ENCODE data around the gene XRN2. TPM values are rescaled to one million over a fixed set of nuclear protein-coding genes. Genes with fewer than 3 reads are reported as not detected.
"Not testable (repeated sequence)": the region's sequence is repeated elsewhere in the genome, so short reads cannot be mapped to it uniquely, and the experiment has no call there.

Gene XRN2
- total RNA-seq, 2 donors from 2014 or later, result 39.0 to 41.8 TPM

DNA sequence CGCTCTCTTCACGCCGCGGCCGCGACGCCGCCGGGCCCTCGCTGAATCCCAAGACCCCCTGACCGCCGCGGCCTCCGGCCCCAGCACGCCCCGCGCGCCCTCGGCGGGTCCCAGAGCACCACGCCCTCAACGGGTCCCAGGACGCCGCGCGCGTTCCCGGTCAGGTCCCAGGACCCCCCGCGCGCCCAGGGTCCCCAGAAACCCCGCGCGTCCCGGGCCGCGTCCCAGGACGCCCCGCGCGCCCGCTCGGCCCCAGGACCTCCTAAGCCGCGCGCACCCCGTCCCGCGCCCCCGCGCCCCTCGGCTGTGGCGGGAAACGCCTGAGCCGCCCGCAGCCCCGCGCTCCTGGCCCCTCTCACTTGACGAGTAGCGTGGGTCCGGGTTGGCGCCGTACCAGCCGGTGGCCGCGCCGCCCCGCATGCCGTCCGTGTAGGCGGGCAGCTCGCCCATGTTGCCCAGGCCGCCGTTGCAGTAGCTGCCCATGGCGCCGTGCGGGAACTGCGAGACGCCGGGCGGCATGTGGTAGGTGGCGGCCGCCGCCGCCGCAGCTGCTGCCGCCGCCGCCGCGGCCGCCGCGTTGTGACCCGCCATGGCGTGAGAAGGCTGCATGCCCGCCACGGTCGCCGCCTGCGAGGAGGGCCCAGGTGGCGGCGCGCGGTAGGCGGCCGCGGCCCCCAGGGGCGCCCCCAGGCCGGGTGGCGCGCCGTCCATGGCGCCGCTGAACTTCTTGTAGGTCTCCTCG is 93.6 kb downstream of the XRN2 start:
- TF ChIP-seq CTCF (IDR thresholded peaks at IDR 0.05), result no peak
- Histone ChIP-seq H3K36me3 (no peaks in the 10 kb centered on the region), H3K27ac (no peak overlapping the region), H3K4me3 (peak overlapping the region; percentile 14), H3K4me1 (peaks cover 4% of the 10 kb centered on the region), H3K9ac (ENCODE audit: low read depth in 2 of 2, low read length in 2 of 2) (no peak overlapping the region), H3K27me3 (peaks cover 78% of the 10 kb centered on the region), H3K9me3 (no peaks in the 10 kb centered on the region)
- intact Hi-C loops (cut with DNase I), result no loop called here
- DNase-seq, result no peak

DNA sequence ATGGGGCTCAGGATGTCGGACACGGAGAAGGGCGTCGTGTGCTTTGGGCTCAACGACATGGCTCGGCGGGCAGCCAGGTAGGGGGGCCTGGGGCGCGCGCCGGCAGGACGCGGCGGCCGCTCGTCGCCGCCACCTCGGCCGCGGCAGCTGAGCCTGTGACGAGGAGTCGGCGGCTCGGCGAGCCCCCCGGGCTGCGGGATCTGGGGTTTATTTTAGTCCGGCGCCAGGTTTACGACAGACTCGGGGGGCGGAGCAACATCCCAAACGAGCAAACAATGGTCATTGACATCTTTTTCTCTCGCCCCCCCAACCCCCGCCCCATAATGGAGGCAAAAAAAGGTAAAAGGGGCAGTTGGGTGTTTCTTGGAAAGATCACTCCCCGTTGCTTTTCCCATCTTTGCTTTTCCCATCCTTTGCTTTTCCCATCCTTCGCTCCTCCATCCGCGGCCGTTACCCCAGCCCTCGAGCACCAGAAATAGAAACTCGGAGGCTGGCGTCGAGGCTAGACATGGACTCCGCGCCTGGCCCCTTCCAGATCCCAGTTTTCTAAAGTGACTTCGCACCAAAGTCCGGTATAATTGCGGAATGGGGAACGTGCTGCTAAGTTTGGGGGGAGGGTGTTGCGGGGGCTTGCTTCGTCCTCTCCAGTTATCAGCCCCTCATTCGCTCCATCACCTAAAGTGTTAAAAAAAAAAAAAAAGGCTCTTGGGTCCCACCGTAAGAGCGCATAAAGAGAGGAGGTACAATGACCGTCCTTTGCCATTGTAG is 94.4 kb downstream of the XRN2 start, which contains the start of gene NKX2-4:
TSS of gene NKX2-4 (minus strand) at position 186 of the 768 bp plus-strand sequence. CDS start at position 59, 127 bp downstream.
- peak within 1 kb of the TSS; percentile 14 for H3K4me3 ChIP-seq
- no peaks in the 10 kb centered on the region for H3K36me3 ChIP-seq
- no peaks in the 10 kb centered on the region for H3K9me3 ChIP-seq
- TF ChIP-seq CTCF (IDR thresholded peaks at IDR 0.05), result no peak
- no peak for DNase-seq
- peaks cover 4% of the 10 kb centered on the region for H3K4me1 ChIP-seq
- peaks cover 71% of the 10 kb centered on the region for H3K27me3 ChIP-seq
- H3K9ac ChIP-seq (ENCODE audit: low read depth in 2 of 2, low read length in 2 of 2), result no peak within 1 kb of the TSS
- no peak within 1 kb of the TSS for H3K27ac ChIP-seq
- intact Hi-C loops (cut with DNase I), result no loop called here

DNA sequence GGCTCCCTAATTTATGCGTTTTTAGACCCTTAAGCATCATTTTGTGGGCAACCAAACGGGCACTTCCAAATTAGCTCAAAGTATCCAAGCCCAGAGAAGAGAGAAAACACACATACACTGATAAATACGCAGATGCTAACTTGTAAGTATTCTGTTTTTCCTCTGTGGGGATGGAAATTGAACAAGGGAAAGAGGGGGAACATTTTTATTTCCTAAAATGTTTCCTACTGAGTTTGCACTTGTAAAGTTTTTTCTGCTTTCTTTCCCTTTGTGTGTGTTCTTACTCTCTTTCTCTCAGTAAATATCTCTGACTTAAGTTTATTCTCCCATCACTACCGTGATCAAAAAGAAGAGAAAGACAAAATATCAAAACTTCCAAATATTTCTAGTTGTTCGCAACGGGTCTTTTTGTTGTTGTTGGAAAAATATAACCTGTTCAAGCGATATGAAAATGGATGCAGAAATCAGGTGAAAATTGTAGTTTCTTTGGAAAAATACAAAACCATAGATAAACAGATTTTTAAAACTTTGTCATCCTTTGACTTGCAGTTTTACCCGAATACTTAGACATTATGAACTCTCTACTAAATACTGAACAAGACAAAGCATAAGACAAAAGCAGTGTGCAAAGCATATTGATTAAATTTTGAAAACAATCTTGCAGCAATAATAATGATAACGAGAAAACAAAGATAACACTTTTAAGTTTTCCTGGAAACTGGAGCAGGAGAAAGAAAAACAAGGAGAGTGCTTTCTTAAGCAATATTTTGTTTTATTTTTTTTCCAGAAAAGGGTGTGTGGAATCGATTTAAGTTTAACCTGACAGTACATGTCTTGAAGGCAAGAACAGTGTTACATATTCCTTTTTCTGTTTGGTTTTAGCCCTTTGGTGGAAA is 95.2 kb downstream of the XRN2 start:
- Histone ChIP-seq H3K4me3 (no peak overlapping the region), H3K27ac (no peak overlapping the region), H3K9ac (ENCODE audit: low read depth in 2 of 2, low read length in 2 of 2) (no peak overlapping the region), H3K4me1 (peaks cover 4% of the 10 kb centered on the region), H3K27me3 (peaks cover 66% of the 10 kb centered on the region), H3K36me3 (no peaks in the 10 kb centered on the region), H3K9me3 (no peaks in the 10 kb centered on the region)
- no peak for DNase-seq
- intact Hi-C loops (cut with DNase I), result no loop called here
- TF ChIP-seq CTCF (IDR thresholded peaks at IDR 0.05), result no peak

- DNase-seq, result no peak
- Histone ChIP-seq H3K36me3 (no peaks in the 10 kb centered on the region), H3K9ac (ENCODE audit: low read depth in 2 of 2, low read length in 2 of 2) (no peak overlapping the region), H3K27ac (no peak overlapping the region), H3K4me1 (peaks cover 4% of the 10 kb centered on the region), H3K4me3 (no peak overlapping the region), H3K27me3 (peaks cover 64% of the 10 kb centered on the region), H3K9me3 (no peaks in the 10 kb centered on the region)
- no peak for TF ChIP-seq CTCF (IDR thresholded peaks at IDR 0.05)
- intact Hi-C loops (cut with DNase I), result no loop called here
These were observed 95.9 kb downstream of the XRN2 start for GRCh38 chr20:21399005-21399475.

DNA sequence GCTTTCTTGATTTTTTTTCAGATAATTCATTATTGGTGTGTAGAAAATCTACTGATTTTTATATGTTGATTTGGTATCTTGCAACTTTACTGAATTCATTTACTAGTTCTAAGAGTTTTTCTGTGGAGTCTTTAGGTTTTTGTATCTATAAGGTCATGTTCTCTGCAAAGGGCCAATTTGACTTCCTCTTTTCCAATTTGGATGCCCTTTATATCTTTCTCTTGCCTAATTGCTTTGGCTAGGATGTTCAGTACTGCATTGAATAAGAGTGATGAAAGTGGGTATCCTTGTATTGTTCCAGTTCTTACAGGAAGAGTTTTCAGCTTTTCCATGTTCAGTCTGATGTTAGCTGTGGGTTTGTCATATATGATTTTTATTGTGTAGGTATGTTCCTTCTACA is 108.6 kb downstream of the XRN2 start:
- H3K4me3 ChIP-seq, result no peak overlapping the region
- no peaks in the 10 kb centered on the region for H3K27me3 ChIP-seq
- TF ChIP-seq CTCF (IDR thresholded peaks at IDR 0.05), result no peak
- DNase-seq, result no peak
- intact Hi-C loops (cut with DNase I), result no loop called here
- no peak overlapping the region for H3K9ac ChIP-seq (ENCODE audit: low read depth in 2 of 2, low read length in 2 of 2)
- no peak overlapping the region for H3K27ac ChIP-seq
- no peaks in the 10 kb centered on the region for H3K36me3 ChIP-seq
- H3K9me3 ChIP-seq, result no peaks in the 10 kb centered on the region
- H3K4me1 ChIP-seq, result no peaks in the 10 kb centered on the region

- H3K4me3 ChIP-seq; H3K27me3 ChIP-seq; H3K27ac ChIP-seq; intact Hi-C loops (cut with DNase I); H3K36me3 ChIP-seq; DNase-seq; H3K9me3 ChIP-seq; H3K4me1 ChIP-seq; H3K9ac ChIP-seq (ENCODE audit: low read depth in 2 of 2, low read length in 2 of 2): not testable (repeated sequence)
These were observed 110.9 kb downstream of the XRN2 start for GRCh38 chr20:21413996-21414395.

DNA sequence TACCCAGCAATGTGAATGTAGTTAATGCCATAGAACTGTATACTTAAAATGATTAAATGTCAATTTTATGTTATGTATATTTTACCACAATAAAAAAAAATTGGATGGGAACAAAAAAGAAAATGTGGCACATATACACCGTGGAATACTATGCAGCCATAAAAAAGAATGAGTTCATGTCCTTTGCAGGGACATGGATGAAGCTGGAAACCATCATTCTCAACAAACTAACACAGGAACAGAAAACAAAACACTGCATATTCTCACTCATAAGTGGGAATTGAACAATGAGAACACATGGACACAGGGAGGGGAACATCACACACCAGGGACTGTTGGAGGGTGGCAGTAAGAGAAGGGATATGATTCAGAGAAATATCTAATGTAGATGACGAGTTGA is 116.0 kb downstream of the XRN2 start:
- H3K9me3 ChIP-seq; H3K4me3 ChIP-seq; DNase-seq; intact Hi-C loops (cut with DNase I); H3K27me3 ChIP-seq; H3K9ac ChIP-seq (ENCODE audit: low read depth in 2 of 2, low read length in 2 of 2); H3K36me3 ChIP-seq; H3K4me1 ChIP-seq; H3K27ac ChIP-seq: not testable (repeated sequence)
